ENCODE results near the gene NEMP2.

DNA sequence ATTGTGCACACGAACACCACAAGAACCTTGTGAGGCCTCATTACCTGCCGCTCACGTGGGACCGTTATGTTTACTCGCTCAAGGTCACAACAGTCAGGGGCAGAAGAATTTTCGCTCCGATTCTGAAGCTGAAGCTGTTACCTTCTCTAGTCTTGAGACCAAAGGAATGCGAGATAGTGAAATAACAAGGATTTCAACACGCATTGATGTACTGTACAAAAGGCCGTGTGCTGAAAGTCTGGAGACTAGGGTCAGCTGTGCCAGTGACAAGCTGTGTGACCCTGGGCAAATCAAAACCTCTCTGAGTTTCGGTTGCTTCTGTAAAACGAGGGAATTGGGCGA lies 583 bp downstream of the NEMP2 start:
- TF ChIP-seq, protein P1, sequence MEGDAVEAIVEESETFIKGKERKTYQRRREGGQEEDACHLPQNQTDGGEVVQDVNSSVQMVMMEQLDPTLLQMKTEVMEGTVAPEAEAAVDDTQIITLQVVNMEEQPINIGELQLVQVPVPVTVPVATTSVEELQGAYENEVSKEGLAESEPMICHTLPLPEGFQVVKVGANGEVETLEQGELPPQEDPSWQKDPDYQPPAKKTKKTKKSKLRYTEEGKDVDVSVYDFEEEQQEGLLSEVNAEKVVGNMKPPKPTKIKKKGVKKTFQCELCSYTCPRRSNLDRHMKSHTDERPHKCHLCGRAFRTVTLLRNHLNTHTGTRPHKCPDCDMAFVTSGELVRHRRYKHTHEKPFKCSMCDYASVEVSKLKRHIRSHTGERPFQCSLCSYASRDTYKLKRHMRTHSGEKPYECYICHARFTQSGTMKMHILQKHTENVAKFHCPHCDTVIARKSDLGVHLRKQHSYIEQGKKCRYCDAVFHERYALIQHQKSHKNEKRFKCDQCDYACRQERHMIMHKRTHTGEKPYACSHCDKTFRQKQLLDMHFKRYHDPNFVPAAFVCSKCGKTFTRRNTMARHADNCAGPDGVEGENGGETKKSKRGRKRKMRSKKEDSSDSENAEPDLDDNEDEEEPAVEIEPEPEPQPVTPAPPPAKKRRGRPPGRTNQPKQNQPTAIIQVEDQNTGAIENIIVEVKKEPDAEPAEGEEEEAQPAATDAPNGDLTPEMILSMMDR (IDR thresholded peaks at IDR 0.05 in 8 of 11, conservative IDR thresholded peaks at IDR 0.05 in 3 of 11) = no peak
- TF ChIP-seq POLR2A (IDR thresholded peaks at IDR 0.05) = no peak
- TF ChIP-seq POLR2AphosphoS5 (IDR thresholded peaks at IDR 0.05) = no peak

Measured in spleen (tissue), 7 donors.